HepG2 (cell line): Measurements from ENCODE around the gene COA3. TPM values are rescaled to one million over a fixed set of nuclear protein-coding genes. Genes with fewer than 3 reads are reported as not detected.
A peak's percentile ranks its signal among the peaks of the same experiment; 100 is the strongest.

ENCODE experiments used
- ASH2L ChIP-seq: fragments of 300-600, 200-600 bp; sonication (generic); IDR thresholded peaks from 2 replicates; pipeline ENCODE4 v1.7.0; 2017; ENCODE audit warnings: low read depth, mild to moderate bottlenecking, moderate library complexity, mixed read lengths, low read length; ENCODE audit not compliant: insufficient read length
- BATF2 ChIP-seq: sonication (generic); formaldehyde crosslinking; IDR thresholded peaks from 2 replicates; pipeline ENCODE4 v1.8.0; 2022; ENCODE audit warnings: mild to moderate bottlenecking, missing genetic modification reagents, moderate library complexity
- BCL3 ChIP-seq: sonication (generic); formaldehyde crosslinking; IDR thresholded peaks from 2 replicates; pipeline ENCODE4 v1.5.1; 2020; ENCODE audit warnings: mild to moderate bottlenecking, missing genetic modification reagents, moderate library complexity
- BORCS8-MEF2B ChIP-seq: sonication (generic); formaldehyde crosslinking; IDR thresholded peaks from 2 replicates; pipeline ENCODE4 v1.8.0; 2022; ENCODE audit warnings: mild to moderate bottlenecking, missing genetic modification reagents
- DNMT1 ChIP-seq: sonication (generic); formaldehyde crosslinking; IDR thresholded peaks from 2 replicates; pipeline ENCODE4 v1.5.1; 2020; ENCODE audit warnings: mild to moderate bottlenecking, missing genetic modification reagents
- KDM2A ChIP-seq: sonication (generic); formaldehyde crosslinking; IDR thresholded peaks from 2 replicates; pipeline ENCODE4 v1.4.0; 2020; ENCODE audit warnings: low read depth, missing genetic modification reagents, borderline replicate concordance
- MAZ ChIP-seq, 2 experiments: sonication (generic) in 1 of 2; formaldehyde crosslinking in 1 of 2; IDR thresholded peaks; 2 replicates each; pipeline versions ENCODE4 v1.5.0 to v1.6.1; 2012 to 2020; ENCODE audit warnings: low read depth in 2 of 2, mild to moderate bottlenecking in 2 of 2, borderline replicate concordance in 1 of 2, improper control_type of control experiment in 1 of 2, low read length in 1 of 2, missing genetic modification reagents in 1 of 2, moderate library complexity in 1 of 2
- NFE2L2 ChIP-seq: fragments of 150-350 bp; IDR thresholded peaks from 2 replicates; pipeline ENCODE4 v1.6.1; 2014; ENCODE audit warnings: low read length
- SAFB2 ChIP-seq: sonication (generic); formaldehyde crosslinking; IDR thresholded peaks from 2 replicates; pipeline ENCODE4 v1.5.1; 2020; ENCODE audit warnings: missing genetic modification reagents, low read depth, mild to moderate bottlenecking, borderline replicate concordance
- SOX6 ChIP-seq, 2 experiments: fragments of 450-650 bp in 1 of 2; sonication (generic) in 1 of 2; formaldehyde crosslinking in 1 of 2; IDR thresholded peaks; 2 replicates each; pipeline versions ENCODE4 v1.4.0 to v1.6.1; 2017 to 2020; ENCODE audit warnings: antibody characterized with exemption in 1 of 2, mild to moderate bottlenecking in 1 of 2, missing genetic modification reagents in 1 of 2
- TERF1 ChIP-seq: sonication (generic); formaldehyde crosslinking; IDR thresholded peaks from 2 replicates; pipeline ENCODE4 v1.8.0; 2022; ENCODE audit warnings: mild to moderate bottlenecking, missing genetic modification reagents, moderate library complexity
- U2AF1 ChIP-seq: fragments of 200-400 bp; formaldehyde crosslinking; optimal IDR thresholded peaks from 2 replicates; pipeline ENCODE3; 2017; ENCODE audit warnings: mild to moderate bottlenecking, low read depth, low read length
- ZBTB42 ChIP-seq: sonication (generic); formaldehyde crosslinking; IDR thresholded peaks from 2 replicates; pipeline ENCODE4 v1.5.0; 2020; ENCODE audit warnings: mild to moderate bottlenecking, missing genetic modification reagents
- ZBTB7B ChIP-seq: sonication (generic); formaldehyde crosslinking; IDR thresholded peaks from 2 replicates; pipeline ENCODE4 v1.4.0; 2020; ENCODE audit warnings: missing genetic modification reagents
- ZFP37 ChIP-seq: sonication (generic); formaldehyde crosslinking; IDR thresholded peaks from 2 replicates; pipeline ENCODE4 v1.4.0; 2020; ENCODE audit warnings: missing genetic modification reagents, borderline replicate concordance
- ZNF234 ChIP-seq: sonication (generic); formaldehyde crosslinking; conservative IDR thresholded peaks from 2 replicates; pipeline ENCODE4 v1.5.1; 2020; ENCODE audit warnings: mild to moderate bottlenecking, missing genetic modification reagents
- ZNF329 ChIP-seq: sonication (generic); formaldehyde crosslinking; IDR thresholded peaks from 2 replicates; pipeline ENCODE4 v1.9.0; 2021; ENCODE audit warnings: low read depth, mild to moderate bottlenecking, missing genetic modification reagents
- ZNF414 ChIP-seq: sonication (generic); formaldehyde crosslinking; IDR thresholded peaks from 2 replicates; pipeline ENCODE4 v1.5.0; 2020; ENCODE audit warnings: missing genetic modification reagents
- ZNF513 ChIP-seq: sonication (generic); formaldehyde crosslinking; conservative IDR thresholded peaks from 2 replicates; pipeline ENCODE4 v1.5.0; 2020; ENCODE audit warnings: missing genetic modification reagents
- ZNF563 ChIP-seq: sonication (generic); formaldehyde crosslinking; IDR thresholded peaks from 2 replicates; pipeline ENCODE4 v1.8.0; 2022; ENCODE audit warnings: mild to moderate bottlenecking, moderate library complexity, missing genetic modification reagents
- ZNF678 ChIP-seq: sonication (generic); formaldehyde crosslinking; IDR thresholded peaks from 2 replicates; pipeline ENCODE4 v1.4.0; 2020; ENCODE audit warnings: mild to moderate bottlenecking, missing genetic modification reagents
- ZNF839 ChIP-seq: sonication (generic); formaldehyde crosslinking; IDR thresholded peaks from 2 replicates; pipeline ENCODE4 v1.4.0; 2020; ENCODE audit warnings: missing genetic modification reagents, mild to moderate bottlenecking, borderline replicate concordance
- polyA plus RNA-seq, 8 experiments: library from polyadenylated mRNA; depleted of rRNA in 3 of 8; stranded (reverse) in 7 of 8; unstranded in 1 of 8; fragments of >200 nt; fragmentation: Illumina TruSeq in 4 of 8; extraction: Trizol in 4 of 8; gene quantifications; 2 replicates each; pipeline versions ENCODE4 v1.2.1 to v1.2.3, GENCODE V29; 2011 to 2016; ENCODE audit warnings: low read depth in 4 of 8, missing spikeins in 1 of 8, mixed read lengths in 1 of 8; ENCODE audit not compliant: insufficient read depth in 1 of 8
- total RNA-seq, 5 experiments: library from RNA; depleted of rRNA; stranded (reverse); fragments of >200 nt; fragmentation: Illumina TruSeq; extraction: Trizol; gene quantifications; 2 replicates each; pipeline ENCODE4 v1.2.3, GENCODE V29; 2016; ENCODE audit warnings: low read depth in 1 of 5

COA3 gene
- total and polyA plus RNA-seq, 2 of the 13 experiments (the other 11 are each of a cell fraction or from before 2014, with no cell fraction given), result 133 to 202 TPM

GRCh38 chr17:42760652-42761581 is 37.6 kb downstream of the COA3 start, which contains the start of gene RAMP2 (continued):
- TF ChIP-seq BATF2 (CRISPR knock-in tag) (no peak), ZNF513 (no peak), TERF1 (CRISPR knock-in tag) (peak; percentile 90; the same call in 1 of the 2 replicates), ZNF839 (CRISPR knock-in tag) (no peak), U2AF1 (no peak), ZNF234 (CRISPR knock-in tag) (0 out of 2 replicates have a peak, but pooled peaks have one; percentile 22), ZFP37 (CRISPR knock-in tag) (no peak), ZBTB7B (CRISPR knock-in tag) (peak; percentile 26; the same call in 1 of the 2 replicates), ZNF414 (CRISPR knock-in tag) (0 out of 2 replicates have a peak, but pooled peaks have one; percentile 52), DNMT1 (CRISPR knock-in tag) (peak; percentile 44; the same call in 1 of the 2 replicates), BCL3 (CRISPR knock-in tag) (peak; percentile 90; the same call in 1 of the 2 replicates), SOX6 (IDR thresholded peaks at IDR 0.05) (no peak), SOX6 (CRISPR knock-in tag; IDR thresholded peaks at IDR 0.05) (no peak), BORCS8-MEF2B (peak; percentile 57), ZNF563 (CRISPR knock-in tag) (peak; percentile 85), ZNF329 (CRISPR knock-in tag) (no peak), ZBTB42 (CRISPR knock-in tag) (0 out of 2 replicates have a peak, but pooled peaks have one; percentile 11), MAZ (IDR thresholded peaks at IDR 0.05; ENCODE audit: borderline replicate concordance, low read depth, low read length) (no peak), MAZ (CRISPR knock-in tag; IDR thresholded peaks at IDR 0.05; ENCODE audit: low read depth) (peak; percentile 76), KDM2A (CRISPR knock-in tag) (peak; percentile 71; the same call in 1 of the 2 replicates), ASH2L (no peak), ZNF678 (0 out of 2 replicates have a peak, but pooled peaks have one; percentile 19), SAFB2 (no peak), NFE2L2 (no peak)
